WI38 (cell line): Measurements from ENCODE around the gene CPLX1.

Experiments
- H3K4me3 ChIP-seq: 2 replicates; pipeline ENCODE4 v1.5.1; 2011; ENCODE audit warnings: low read depth, mild to moderate bottlenecking, control low read depth, low read length
- CTCF ChIP-seq: IDR thresholded peaks from 2 replicates; pipeline ENCODE4 v1.5.1; 2012; ENCODE audit warnings: low read depth, mild to moderate bottlenecking, control low read depth, low read length

The CPLX1 gene

GRCh38 chr4:825971-826330, at the start of gene CPLX1:
CPLX1 (minus strand) TSS chr4:826129; CDS start chr4:824522, 1,607 bp downstream.
- no peak for TF ChIP-seq CTCF
- no peak within 1 kb of the TSS for H3K4me3 ChIP-seq

GRCh38 chr4:874971-875817, 49.3 kb upstream of the CPLX1 start:
- TF ChIP-seq CTCF = no peak
- no peak overlapping the region for H3K4me3 ChIP-seq

GRCh38 chr4:874056-874455, 48.1 kb upstream of the CPLX1 start:
- no peak for TF ChIP-seq CTCF
- no peak overlapping the region for H3K4me3 ChIP-seq

GRCh38 chr4:872241-872981, 46.5 kb upstream of the CPLX1 start:
- H3K4me3 ChIP-seq = no peak overlapping the region
- no peak for TF ChIP-seq CTCF

GRCh38 chr4:871484-871883, 45.6 kb upstream of the CPLX1 start:
- no peak overlapping the region for H3K4me3 ChIP-seq
- no peak for TF ChIP-seq CTCF

GRCh38 chr4:870951-871350, 45.0 kb upstream of the CPLX1 start:
- TF ChIP-seq CTCF = no peak
- H3K4me3 ChIP-seq = no peak overlapping the region

GRCh38 chr4:869776-870175, 43.8 kb upstream of the CPLX1 start:
- no peak overlapping the region for H3K4me3 ChIP-seq
- no peak for TF ChIP-seq CTCF
